Sigmoid colon (tissue), 4 donors: ENCODE results near the gene ADAMTS6.

ENCODE experiments used
- CTCF ChIP-seq, 4 experiments: fragments of 450-650 bp in 3 of 4; fragments of 200-600 bp in 1 of 4; IDR thresholded peaks; one replicate each; pipeline ENCODE4 v1.5.1; 2016 to 2019; ENCODE audit warnings: antibody characterized with exemption in 4 of 4, mild to moderate bottlenecking in 3 of 4, moderate library complexity in 2 of 4
- EP300 ChIP-seq, 4 donors: sonication (generic); formaldehyde crosslinking; IDR thresholded peaks; one replicate each; pipeline ENCODE4 v1.6.1; 2017; ENCODE audit warnings: antibody characterized with exemption in 4 of 4
- POLR2A ChIP-seq, 2 donors: fragments of 450-650 bp; IDR thresholded peaks; one replicate each; pipeline ENCODE4 v1.6.1; 2016; ENCODE audit warnings: antibody characterized with exemption in 2 of 2, mild to moderate bottlenecking in 2 of 2, moderate library complexity in 2 of 2

GRCh38 chr5:65338606-65339151 lies 143.0 kb downstream of the ADAMTS6 start:
- TF ChIP-seq CTCF (IDR thresholded peaks at IDR 0.05) (no peak), POLR2A (IDR thresholded peaks at IDR 0.05) (no peak), EP300 (IDR thresholded peaks at IDR 0.05) (no peak)
